NCI-H82 treated with DMSO at 0.1 percent for 48 hours (cell line): ENCODE results near the gene GSK3B.

Experiments used
- DNase-seq: peaks from one replicate; lab custom pipeline; 2025; ENCODE audit not compliant: unreplicated experiment; lab: John Stamatoyannopoulos, UW

The GSK3B gene

DNA sequence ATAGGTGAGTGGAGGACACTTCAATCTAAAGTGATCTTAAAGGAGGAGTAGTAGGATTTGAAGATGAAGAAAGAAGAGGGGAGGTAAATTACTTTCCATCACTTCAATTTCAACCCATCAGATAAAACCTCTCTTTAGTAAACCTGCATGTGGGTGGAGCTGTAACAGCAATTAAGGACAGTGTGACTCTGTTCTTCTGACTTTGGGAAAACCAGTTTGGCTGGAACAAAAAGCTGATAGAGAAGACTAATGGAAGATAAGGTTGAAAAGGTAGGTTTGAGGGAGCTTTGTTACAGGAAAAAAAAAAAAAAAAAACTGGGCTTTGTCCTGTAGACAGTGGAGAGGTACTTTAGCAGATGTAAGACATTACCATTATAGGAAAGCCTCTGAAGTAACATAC is 4.5 kb upstream of the GSK3B start:
- no peak for DNase-seq

DNA sequence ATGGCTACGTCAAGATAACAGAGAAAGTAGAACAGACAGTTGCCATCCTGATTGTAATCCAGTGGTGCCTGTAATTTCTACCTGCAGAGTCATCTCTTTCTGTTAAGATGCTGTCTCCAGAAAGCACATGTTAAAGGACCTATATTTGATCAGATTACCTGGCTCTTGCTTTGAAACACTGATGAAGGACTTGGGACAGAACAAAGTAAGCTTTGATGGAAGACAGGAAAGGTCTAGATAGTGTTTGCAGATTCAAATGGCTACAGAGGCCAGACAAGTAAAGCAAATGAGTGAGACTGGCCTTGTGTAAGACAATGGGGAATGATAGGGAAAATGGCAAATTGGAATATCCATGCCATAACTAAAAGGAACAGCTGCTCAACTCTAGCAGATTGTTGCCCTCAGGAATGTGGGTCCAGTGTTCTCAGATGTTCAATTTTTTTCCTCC is 1.8 kb upstream of the GSK3B start:
- DNase-seq, result no peak

DNA sequence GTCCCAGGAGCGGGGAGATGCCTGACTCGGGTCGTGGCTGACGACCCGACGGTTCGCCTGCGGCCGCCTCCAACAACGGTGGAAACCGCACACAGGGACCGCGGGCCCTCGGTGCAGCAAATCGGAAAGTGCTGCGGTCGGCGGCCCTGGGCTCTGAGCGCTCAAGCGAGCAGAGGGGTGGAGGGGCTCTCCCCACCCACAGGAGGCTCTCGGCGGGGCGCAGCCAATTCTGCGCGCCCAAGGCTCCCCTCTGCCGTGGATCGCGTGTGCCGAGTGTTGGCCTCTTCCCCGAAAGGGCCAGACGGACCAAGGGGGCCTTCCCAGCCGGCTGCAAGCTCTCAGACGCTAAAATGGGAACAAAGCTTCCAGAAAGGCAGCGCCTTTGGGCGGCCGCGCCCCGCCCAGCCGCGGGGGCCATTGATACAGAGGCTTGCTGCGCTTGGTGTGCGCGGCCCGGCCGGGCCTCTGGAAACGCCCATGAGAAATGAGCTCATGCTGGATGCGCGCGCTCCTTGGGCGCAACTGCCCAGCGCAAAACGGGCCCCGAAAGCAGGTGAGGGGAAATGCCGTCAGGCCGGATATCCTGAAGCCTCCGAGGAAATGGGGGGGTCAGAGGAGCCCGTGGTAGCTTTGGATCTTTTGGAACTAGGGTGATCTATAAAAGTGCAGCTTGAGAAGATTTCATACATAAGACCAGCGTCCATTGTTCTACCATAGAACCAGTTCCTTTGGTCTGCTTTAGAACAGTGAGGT is 1.2 kb upstream of the GSK3B start:
- DNase-seq, result peak; percentile 45

GRCh38 chr3:120094776-120095225 is 554 bp upstream of the GSK3B start:
- peak; percentile 100 for DNase-seq

DNA sequence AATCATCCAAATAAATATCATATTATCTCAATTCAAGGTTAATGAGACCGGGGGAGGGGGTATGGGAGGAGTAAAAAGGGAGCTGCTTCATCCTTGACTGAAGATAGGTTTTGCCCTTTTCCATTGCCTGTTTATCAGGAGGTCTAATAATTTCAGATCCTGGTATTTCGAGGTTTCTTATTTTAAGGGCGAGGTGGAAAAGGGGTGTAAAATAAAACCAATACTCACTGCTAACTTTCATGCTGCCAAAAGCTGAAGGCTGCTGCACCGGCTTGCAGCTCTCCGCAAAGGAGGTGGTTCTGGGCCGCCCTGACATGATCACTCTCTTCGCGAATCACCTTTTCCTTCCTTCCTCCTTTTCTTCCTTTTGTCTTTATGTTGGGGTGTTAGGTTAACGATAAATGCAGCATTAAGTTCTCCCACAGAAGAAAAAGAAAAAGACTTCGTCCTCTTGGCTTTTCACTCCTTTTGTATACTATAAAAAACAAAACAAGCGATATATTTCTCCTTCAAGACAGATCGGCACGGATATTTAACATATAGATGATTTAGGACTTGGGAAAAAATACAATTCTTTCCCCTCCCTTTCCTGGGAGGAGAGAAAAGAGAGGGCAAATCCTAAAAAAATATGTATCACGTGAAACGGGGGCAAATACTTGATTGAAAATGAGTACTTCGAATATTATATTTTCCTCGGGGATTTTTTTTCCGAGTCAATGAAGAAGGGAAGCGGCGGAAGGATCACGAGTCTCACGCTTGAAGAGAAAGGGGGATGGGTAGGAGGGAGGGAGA is 932 bp downstream of the GSK3B start:
- DNase-seq, result no peak

GRCh38 chr3:120092474-120092873 is 1.8 kb downstream of the GSK3B start:
- DNase-seq, result no peak

GRCh38 chr3:120090422-120090821 is 3.8 kb downstream of the GSK3B start:
- no peak for DNase-seq

DNA sequence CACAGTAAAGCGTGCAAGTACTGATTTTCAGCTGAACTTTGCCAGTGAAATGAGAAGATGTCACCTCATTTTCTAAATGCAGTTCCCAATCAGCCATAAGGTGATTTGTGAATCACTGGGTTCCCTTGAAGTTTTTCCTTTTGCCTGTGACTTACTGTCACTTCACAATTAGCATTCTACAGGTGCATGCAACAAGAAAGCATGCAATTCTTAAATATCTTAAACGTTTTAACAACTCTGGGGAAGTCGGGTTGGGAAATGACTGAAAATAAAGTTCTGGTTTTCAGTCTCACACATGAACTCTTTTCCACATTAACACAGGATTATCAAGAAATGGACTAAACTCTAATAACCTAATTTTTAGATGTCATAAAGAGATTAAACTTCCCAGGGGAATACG is 5.2 kb downstream of the GSK3B start:
- no peak for DNase-seq

DNA sequence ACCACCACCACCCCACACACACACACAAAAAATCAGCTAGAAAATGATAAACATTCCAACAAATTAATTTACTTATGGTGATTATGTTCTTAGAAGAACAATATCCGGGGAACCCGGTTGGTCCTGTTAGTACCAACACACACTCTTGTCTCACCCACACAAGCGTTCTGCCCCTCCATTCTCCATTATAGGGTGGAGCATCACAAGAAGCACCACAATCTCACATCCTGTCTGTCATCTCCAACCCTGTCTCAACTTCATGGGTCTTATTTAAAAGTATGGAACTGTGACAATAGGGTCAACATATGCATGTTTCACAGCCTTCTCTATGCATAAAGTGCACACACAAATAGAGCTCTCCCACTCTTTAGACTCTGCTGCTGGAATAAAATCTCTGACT is 5.6 kb downstream of the GSK3B start:
- DNase-seq, result no peak

- DNase-seq, result no peak
Observed at GRCh38 chr3:120081719-120082118, 12.5 kb downstream of the GSK3B start.

DNA sequence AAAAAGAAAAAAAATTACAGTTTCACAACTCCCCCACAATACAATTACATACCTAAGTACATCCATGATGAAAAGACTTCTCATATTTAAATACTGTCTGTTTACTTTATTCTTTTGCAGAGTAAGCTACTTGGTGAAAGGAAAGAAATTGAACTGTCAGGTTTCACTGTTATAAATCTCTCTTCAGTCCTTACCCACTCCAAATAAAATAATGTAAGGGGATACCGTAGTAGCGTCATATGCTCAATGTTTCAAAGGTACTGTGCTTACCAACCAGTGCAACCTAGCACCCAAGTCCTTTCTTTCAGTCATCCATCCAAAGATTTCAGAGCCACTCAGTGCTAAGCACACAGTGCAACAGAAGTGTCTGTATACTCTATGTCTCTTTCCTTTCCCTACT is 13.4 kb downstream of the GSK3B start:
- no peak for DNase-seq

- DNase-seq, result no peak
Observed at GRCh38 chr3:120077731-120078130, 16.5 kb downstream of the GSK3B start.

- DNase-seq, result no peak
Observed at GRCh38 chr3:120072867-120073525, 21.3 kb downstream of the GSK3B start.

- DNase-seq, result no peak
Observed at GRCh38 chr3:120071259-120071658, 23.0 kb downstream of the GSK3B start.

- DNase-seq, result no peak
Observed at GRCh38 chr3:120070263-120070981, 23.8 kb downstream of the GSK3B start.

DNA sequence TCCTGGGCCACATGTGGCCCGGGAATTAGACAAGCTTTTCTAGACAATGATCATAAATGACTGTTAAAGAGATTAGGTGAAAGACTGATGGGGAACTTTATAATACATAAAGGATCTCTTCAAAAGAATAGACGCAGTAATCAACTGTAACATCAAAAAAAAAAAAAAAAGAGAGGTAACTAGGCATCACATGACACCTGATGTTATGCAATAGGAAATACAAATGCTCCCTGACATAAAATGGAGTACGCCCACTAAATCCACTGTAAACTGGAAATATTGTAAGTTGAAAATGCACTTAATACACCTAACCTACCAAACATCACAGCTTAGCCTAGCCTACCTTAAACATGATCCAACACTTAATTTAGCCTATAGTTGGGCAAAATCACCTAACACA is 27.2 kb downstream of the GSK3B start:
- DNase-seq, result no peak

GRCh38 chr3:120066634-120067033 is 27.6 kb downstream of the GSK3B start:
- no peak for DNase-seq

- no peak for DNase-seq
Observed at GRCh38 chr3:120064641-120065040, 29.6 kb downstream of the GSK3B start.

GRCh38 chr3:120062474-120062873 is 31.8 kb downstream of the GSK3B start:
- DNase-seq, result no peak

- no peak for DNase-seq
Observed at GRCh38 chr3:120059081-120059864, 35.0 kb downstream of the GSK3B start.
